Sigmoid colon (tissue), 7 donors: ENCODE data around the gene FASTK. TPM values are rescaled to one million over a fixed set of nuclear protein-coding genes. Genes with fewer than 3 reads are reported as not detected.

Experiments
- DNase-seq: peaks from one replicate; pipeline ENCODE4 v3.0.0-alpha.2; 2019
- H3K27ac ChIP-seq, 4 donors: fragments of 200-600 bp; sonication (generic); one replicate each; pipeline ENCODE4 v1.5.1; 2016 to 2019; ENCODE audit warnings: mild to moderate bottlenecking in 1 of 4
- H3K27me3 ChIP-seq, 3 donors: fragments of 200-600 bp; sonication (generic); one replicate each; pipeline ENCODE4 v1.5.1; 2019; ENCODE audit warnings: mild to moderate bottlenecking in 1 of 3
- H3K36me3 ChIP-seq, 4 donors: fragments of 200-600 bp; sonication (generic); one replicate each; pipeline ENCODE4 v1.5.1; 2016 to 2019
- H3K4me1 ChIP-seq, 4 donors: fragments of 200-600 bp; sonication (generic); one replicate each; pipeline ENCODE4 v1.5.1; 2017 to 2019
- H3K4me3 ChIP-seq, 4 donors: fragments of 200-600 bp; sonication (generic); one replicate each; pipeline ENCODE4 v1.5.1; 2017 to 2019; ENCODE audit warnings: mild to moderate bottlenecking in 2 of 4, moderate library complexity in 1 of 4
- H3K9me3 ChIP-seq, 4 donors: fragments of 200-600 bp in 3 of 4; sonication (generic) in 3 of 4; one replicate each; pipeline versions ENCODE4 v1.5.1 to v1.6.1; 2013 to 2019
- EP300 ChIP-seq, 4 donors: sonication (generic); formaldehyde crosslinking; IDR thresholded peaks; one replicate each; pipeline ENCODE4 v1.6.1; 2017; ENCODE audit warnings: antibody characterized with exemption in 4 of 4
- POLR2A ChIP-seq, 2 donors: fragments of 450-650 bp; IDR thresholded peaks; one replicate each; pipeline ENCODE4 v1.6.1; 2016; ENCODE audit warnings: antibody characterized with exemption in 2 of 2, mild to moderate bottlenecking in 2 of 2, moderate library complexity in 2 of 2
- POLR2AphosphoS5 ChIP-seq, 4 donors: sonication (generic); formaldehyde crosslinking; IDR thresholded peaks; one replicate each; pipeline ENCODE4 v1.6.1; 2017; ENCODE audit warnings: antibody characterized with exemption in 4 of 4
- WGBS, 2 donors: extraction: QIAGEN DNeasy Blood & Tissue Kit; methylation state at CpG; one replicate each; pipeline ENCODE4 v1.1.7; 2013; 5-methylcytosine and 5-hydroxymethylcytosine counted together
- intact Hi-C: fragments of 100-400 bp; cut with DNase I; formaldehyde crosslinking; loops from one replicate; pipeline ENCODE4 v1.15.1; 2023
- polyA plus RNA-seq, 3 donors: library from polyadenylated mRNA; stranded (reverse); fragments of 200-250 nt; gene quantifications; one replicate each; pipeline ENCODE4 v1.2.3, GENCODE V29; 2013
- total RNA-seq, 4 donors: library from RNA; depleted of rRNA; stranded (reverse); fragments of >200 nt; gene quantifications; one replicate each; pipeline ENCODE4 v1.1.0, GENCODE V29; 2016
- TF ChIP-seq, protein P1 (sequence below), 4 experiments: fragments of 450-650 bp in 3 of 4; fragments of 200-600 bp in 1 of 4; IDR thresholded peaks; one replicate each; pipeline ENCODE4 v1.5.1; 2016 to 2019; ENCODE audit warnings: antibody characterized with exemption in 4 of 4, mild to moderate bottlenecking in 3 of 4, moderate library complexity in 2 of 4
- donor health status: healthy with polysubstance abuse.
- donor health status: Bipolar disorder and iron deficiency.
- donor health status: healthy.

Gene FASTK
- total and polyA plus RNA-seq, 7 donors = 61.3 to 124 (median 65.0) TPM

DNA sequence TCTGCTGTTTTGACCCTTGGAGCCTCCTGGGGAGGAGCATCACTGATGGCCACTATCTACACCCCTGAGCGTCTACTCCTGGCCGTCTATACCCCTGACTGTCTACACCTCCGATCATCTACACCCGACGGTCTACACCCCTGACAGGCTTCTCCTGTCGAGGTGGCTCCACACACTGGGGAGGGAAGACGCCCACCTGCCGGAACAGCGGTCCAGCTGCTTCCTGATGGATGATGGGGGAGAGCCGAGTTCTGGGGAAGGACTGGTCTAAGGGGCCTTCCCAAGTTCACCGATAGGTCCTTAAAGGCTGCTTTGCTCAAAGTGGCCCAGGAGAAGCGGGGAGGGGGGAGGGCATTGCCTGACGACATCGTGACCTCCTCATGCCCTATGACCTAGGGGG, 47.5 kb upstream of the FASTK start:
- Histone ChIP-seq H3K9me3 (no peaks in the 10 kb centered on the region), H3K36me3 (peaks cover 23 to 64% (median 55%) of the 10 kb centered on the region in 4 donors), H3K27ac (no peak overlapping the region), H3K4me3 (no peak overlapping the region), H3K27me3 (no peaks in the 10 kb centered on the region), H3K4me1 (peaks cover 0 to 26% (median 15%) of the 10 kb centered on the region in 4 donors)
- WGBS, 2 donors = 83 to 84% methylated on average over 14 of the region's 14 CpGs
- intact Hi-C loops = no loop called here
- DNase-seq = no peak
- TF ChIP-seq POLR2A (IDR thresholded peaks at IDR 0.05) = no peak
- no peak for TF ChIP-seq POLR2AphosphoS5 (IDR thresholded peaks at IDR 0.05)
- TF ChIP-seq, protein P1, sequence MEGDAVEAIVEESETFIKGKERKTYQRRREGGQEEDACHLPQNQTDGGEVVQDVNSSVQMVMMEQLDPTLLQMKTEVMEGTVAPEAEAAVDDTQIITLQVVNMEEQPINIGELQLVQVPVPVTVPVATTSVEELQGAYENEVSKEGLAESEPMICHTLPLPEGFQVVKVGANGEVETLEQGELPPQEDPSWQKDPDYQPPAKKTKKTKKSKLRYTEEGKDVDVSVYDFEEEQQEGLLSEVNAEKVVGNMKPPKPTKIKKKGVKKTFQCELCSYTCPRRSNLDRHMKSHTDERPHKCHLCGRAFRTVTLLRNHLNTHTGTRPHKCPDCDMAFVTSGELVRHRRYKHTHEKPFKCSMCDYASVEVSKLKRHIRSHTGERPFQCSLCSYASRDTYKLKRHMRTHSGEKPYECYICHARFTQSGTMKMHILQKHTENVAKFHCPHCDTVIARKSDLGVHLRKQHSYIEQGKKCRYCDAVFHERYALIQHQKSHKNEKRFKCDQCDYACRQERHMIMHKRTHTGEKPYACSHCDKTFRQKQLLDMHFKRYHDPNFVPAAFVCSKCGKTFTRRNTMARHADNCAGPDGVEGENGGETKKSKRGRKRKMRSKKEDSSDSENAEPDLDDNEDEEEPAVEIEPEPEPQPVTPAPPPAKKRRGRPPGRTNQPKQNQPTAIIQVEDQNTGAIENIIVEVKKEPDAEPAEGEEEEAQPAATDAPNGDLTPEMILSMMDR (IDR thresholded peaks at IDR 0.05) = no peak
- no peak for TF ChIP-seq EP300 (IDR thresholded peaks at IDR 0.05)

- DNase-seq = no peak
- no peak for TF ChIP-seq POLR2A (IDR thresholded peaks at IDR 0.05)
- TF ChIP-seq EP300 (IDR thresholded peaks at IDR 0.05) = no peak
- TF ChIP-seq, protein P1 (IDR thresholded peaks at IDR 0.05) = no peak
- TF ChIP-seq POLR2AphosphoS5 (IDR thresholded peaks at IDR 0.05) = no peak
- H3K27ac ChIP-seq = no peak overlapping the region
- H3K36me3 ChIP-seq = peaks cover 17 to 64% (median 50%) of the 10 kb centered on the region in 4 donors
- no peaks in the 10 kb centered on the region for H3K9me3 ChIP-seq
- peaks cover 0 to 26% (median 15%) of the 10 kb centered on the region in 4 donors for H3K4me1 ChIP-seq
- H3K27me3 ChIP-seq = no peaks in the 10 kb centered on the region
- WGBS, 2 donors = 30 to 74% methylated on average over 19 of the region's 19 CpGs
- H3K4me3 ChIP-seq = no peak overlapping the region
- intact Hi-C loops = no loop called here
These were observed 46.0 kb upstream of the FASTK start for GRCh38 chr7:151126491-151127137.

- Histone ChIP-seq H3K4me3 (peak overlapping the region in 3 of 4 donors; percentile 40 to 48 (median 47)), H3K27ac (peak overlapping the region in 1 of 4 donors; percentile 19), H3K36me3 (peaks cover 24 to 64% (median 48%) of the 10 kb centered on the region in 4 donors), H3K27me3 (no peaks in the 10 kb centered on the region), H3K4me1 (peaks cover 0 to 26% (median 15%) of the 10 kb centered on the region in 4 donors), H3K9me3 (no peaks in the 10 kb centered on the region)
- intact Hi-C loops = loop anchor here (2.0 kb wide), 1 partner anchor 177 kb away; no protein-coding TSS in a partner anchor
- no peak for DNase-seq
- TF ChIP-seq EP300 (IDR thresholded peaks at IDR 0.05) = no peak
- TF ChIP-seq, protein P1 (IDR thresholded peaks at IDR 0.05) = no peak
- 9 to 57% methylated on average over 58 of the region's 58 CpGs for WGBS, 2 donors
These were observed 45.4 kb upstream of the FASTK start for GRCh38 chr7:151125846-151126481.

- Histone ChIP-seq H3K9me3 (no peaks in the 10 kb centered on the region), H3K27me3 (no peaks in the 10 kb centered on the region), H3K36me3 (peaks cover 27 to 64% (median 48%) of the 10 kb centered on the region in 4 donors), H3K4me3 (peak overlapping the region in 3 of 4 donors; percentile 40 to 48 (median 47)), H3K27ac (peak overlapping the region in 1 of 4 donors; percentile 19), H3K4me1 (peaks cover 0 to 26% (median 15%) of the 10 kb centered on the region in 4 donors)
- intact Hi-C loops = loop anchor here (2.0 kb wide), 1 partner anchor 177 kb away; no protein-coding TSS in a partner anchor
- no peak for DNase-seq
- no peak for TF ChIP-seq EP300 (IDR thresholded peaks at IDR 0.05)
- TF ChIP-seq, protein P1 (IDR thresholded peaks at IDR 0.05) = peak in 1 of 4 experiments; percentile 24
- WGBS, 2 donors = 8 to 36% methylated on average over 22 of the region's 22 CpGs
These were observed 44.8 kb upstream of the FASTK start for GRCh38 chr7:151125470-151125845.
